ENCODE data around the gene CC2D1A. TPM values are rescaled to one million over a fixed set of nuclear protein-coding genes. Genes with fewer than 3 reads are reported as not detected.

The CC2D1A gene
- total and polyA plus RNA-seq, 8 donors, result 24.8 to 381 (median 38.5) TPM

DNA sequence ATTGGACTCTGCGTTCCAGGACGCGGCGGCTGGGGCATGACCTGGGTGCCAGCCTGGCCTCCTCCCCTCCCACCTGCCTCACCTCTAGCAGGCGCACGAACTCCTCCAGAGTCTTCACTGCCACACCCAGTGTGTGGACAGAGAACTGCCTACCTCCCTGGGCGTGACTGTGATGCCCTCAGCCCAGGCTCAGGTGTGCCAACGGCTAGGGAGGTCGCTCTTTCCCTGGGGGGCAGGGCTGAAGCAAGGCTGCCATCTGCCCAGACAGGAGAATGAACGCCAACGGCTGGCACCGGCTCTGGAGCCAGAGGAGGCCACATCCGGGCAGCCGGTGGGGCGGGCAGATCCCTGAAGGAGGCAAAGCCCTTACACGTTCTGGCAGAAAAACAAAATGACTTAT is 17.7 kb upstream of the CC2D1A start:
- Histone ChIP-seq H3K4me3 (no peak overlapping the region), H3K4me1 (peaks cover 6 to 45% (median 39%) of the 10 kb centered on the region in 4 donors), H3K36me3 (no peaks in the 10 kb centered on the region), H3K9me3 (no peaks in the 10 kb centered on the region), H3K27me3 (no peaks in the 10 kb centered on the region), H3K27ac (no peak overlapping the region)
- WGBS, 5 donors, result 25 to 54% (median 46%) methylated on average over 14 to 16 of the region's 16 CpGs
- DNase-seq, result no peak
- no peak for TF ChIP-seq EP300 (IDR thresholded peaks at IDR 0.05)
- TF ChIP-seq, protein P1, sequence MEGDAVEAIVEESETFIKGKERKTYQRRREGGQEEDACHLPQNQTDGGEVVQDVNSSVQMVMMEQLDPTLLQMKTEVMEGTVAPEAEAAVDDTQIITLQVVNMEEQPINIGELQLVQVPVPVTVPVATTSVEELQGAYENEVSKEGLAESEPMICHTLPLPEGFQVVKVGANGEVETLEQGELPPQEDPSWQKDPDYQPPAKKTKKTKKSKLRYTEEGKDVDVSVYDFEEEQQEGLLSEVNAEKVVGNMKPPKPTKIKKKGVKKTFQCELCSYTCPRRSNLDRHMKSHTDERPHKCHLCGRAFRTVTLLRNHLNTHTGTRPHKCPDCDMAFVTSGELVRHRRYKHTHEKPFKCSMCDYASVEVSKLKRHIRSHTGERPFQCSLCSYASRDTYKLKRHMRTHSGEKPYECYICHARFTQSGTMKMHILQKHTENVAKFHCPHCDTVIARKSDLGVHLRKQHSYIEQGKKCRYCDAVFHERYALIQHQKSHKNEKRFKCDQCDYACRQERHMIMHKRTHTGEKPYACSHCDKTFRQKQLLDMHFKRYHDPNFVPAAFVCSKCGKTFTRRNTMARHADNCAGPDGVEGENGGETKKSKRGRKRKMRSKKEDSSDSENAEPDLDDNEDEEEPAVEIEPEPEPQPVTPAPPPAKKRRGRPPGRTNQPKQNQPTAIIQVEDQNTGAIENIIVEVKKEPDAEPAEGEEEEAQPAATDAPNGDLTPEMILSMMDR (IDR thresholded peaks at IDR 0.05), result no peak
- no peak for TF ChIP-seq POLR2AphosphoS5 (IDR thresholded peaks at IDR 0.05)
- TF ChIP-seq POLR2A (IDR thresholded peaks at IDR 0.05), result no peak
- intact Hi-C loops (cut with DNase I; ENCODE audit: low total_unique reads), result loop anchor here (10.0 kb wide), 1 partner anchor 167 kb away; no protein-coding TSS in a partner anchor

DNA sequence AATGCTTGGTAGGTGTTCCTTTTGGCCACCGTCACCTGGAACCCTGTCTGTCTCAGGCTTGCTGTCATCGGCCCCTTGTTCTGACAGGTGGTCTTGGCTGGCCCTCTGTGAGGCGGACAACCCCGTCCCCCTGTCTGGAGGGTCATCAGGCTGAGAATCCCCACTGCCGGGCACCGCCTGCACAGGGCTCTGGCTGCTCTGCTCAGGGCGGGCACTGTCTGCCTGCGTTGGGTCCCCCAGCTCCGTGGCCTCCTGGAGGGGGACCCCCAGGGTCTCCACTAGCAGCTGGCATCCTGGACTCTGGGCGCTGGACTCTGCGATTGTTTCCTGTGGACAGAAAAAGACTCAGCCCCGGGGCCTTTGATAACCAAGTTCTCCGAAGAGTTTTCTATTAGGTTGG is 15.9 kb upstream of the CC2D1A start:
- H3K27ac ChIP-seq, result no peak overlapping the region
- DNase-seq, result no peak
- H3K4me3 ChIP-seq, result no peak overlapping the region
- TF ChIP-seq POLR2A (IDR thresholded peaks at IDR 0.05) (no peak), EP300 (IDR thresholded peaks at IDR 0.05) (no peak), POLR2AphosphoS5 (IDR thresholded peaks at IDR 0.05) (no peak)
- TF ChIP-seq, protein P1 (IDR thresholded peaks at IDR 0.05), result no peak
- intact Hi-C loops (cut with DNase I; ENCODE audit: low total_unique reads), result no loop called here
- no peaks in the 10 kb centered on the region for H3K36me3 ChIP-seq
- H3K4me1 ChIP-seq, result peaks cover 6 to 34% (median 26%) of the 10 kb centered on the region in 4 donors
- whole genome bisulfite sequencing, 5 donors, result 92 to 97% (median 94%) methylated on average over 8 to 13 of the region's 13 CpGs
- H3K27me3 ChIP-seq, result no peaks in the 10 kb centered on the region
- H3K9me3 ChIP-seq, result no peaks in the 10 kb centered on the region

DNA sequence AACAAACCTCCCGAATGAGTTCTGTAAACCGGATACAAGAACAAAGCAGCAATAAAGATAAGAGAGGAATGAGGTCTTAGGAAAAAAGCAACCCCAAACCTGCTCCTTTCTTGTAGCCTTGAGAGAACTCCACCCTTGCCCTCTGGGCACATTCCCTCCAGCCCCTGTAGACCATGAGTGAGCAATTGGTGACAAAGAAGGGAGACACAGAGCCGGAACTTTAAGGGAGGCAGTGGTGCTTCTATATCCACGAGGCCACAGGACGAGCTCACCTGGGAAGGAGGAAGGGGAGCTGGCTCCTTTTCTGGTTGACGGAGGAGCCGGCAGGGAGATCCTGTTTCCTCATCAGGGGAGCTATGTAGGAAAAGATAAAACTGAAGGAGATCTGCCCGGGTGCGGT is 13.1 kb upstream of the CC2D1A start:
- intact Hi-C loops (cut with DNase I; ENCODE audit: low total_unique reads), result no loop called here
- no peak overlapping the region for H3K4me3 ChIP-seq
- H3K9me3 ChIP-seq, result no peaks in the 10 kb centered on the region
- H3K4me1 ChIP-seq, result peaks cover 0 to 8% (median 6%) of the 10 kb centered on the region in 4 donors
- no peaks in the 10 kb centered on the region for H3K36me3 ChIP-seq
- no peak for DNase-seq
- TF ChIP-seq, protein P1 (IDR thresholded peaks at IDR 0.05), result no peak
- no peak for TF ChIP-seq POLR2A (IDR thresholded peaks at IDR 0.05)
- no peak for TF ChIP-seq POLR2AphosphoS5 (IDR thresholded peaks at IDR 0.05)
- no peak for TF ChIP-seq EP300 (IDR thresholded peaks at IDR 0.05)
- H3K27ac ChIP-seq, result no peak overlapping the region
- H3K27me3 ChIP-seq, result no peaks in the 10 kb centered on the region
- WGBS, 5 donors, result 34 to 50% (median 42%) methylated on average over 9 of the region's 9 CpGs

DNA sequence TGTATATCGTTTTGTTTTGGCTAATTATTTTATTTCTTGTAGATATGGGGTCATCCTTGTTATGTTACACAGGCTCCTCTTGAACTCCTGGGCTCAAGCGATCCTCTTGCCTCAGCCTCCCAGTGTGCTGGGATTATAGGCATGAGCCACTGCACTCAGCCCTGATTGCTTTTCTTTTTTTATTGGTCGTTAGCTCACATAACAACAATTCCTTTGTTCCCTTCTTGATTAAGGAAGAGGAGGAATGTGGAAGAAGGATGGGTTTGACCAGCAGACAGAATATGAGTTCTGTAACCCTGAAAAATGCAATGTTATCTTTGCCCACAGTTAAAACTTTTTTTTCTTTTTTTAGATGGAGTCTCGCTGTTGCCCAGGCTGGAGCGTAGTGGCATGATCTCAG is 11.4 kb upstream of the CC2D1A start:
- Histone ChIP-seq H3K27me3 (no peaks in the 10 kb centered on the region), H3K36me3 (no peaks in the 10 kb centered on the region), H3K4me1 (peaks cover 0 to 3% (median 0%) of the 10 kb centered on the region in 4 donors), H3K4me3 (no peak overlapping the region), H3K9me3 (no peaks in the 10 kb centered on the region), H3K27ac (no peak overlapping the region)
- DNase-seq, result no peak
- intact Hi-C loops (cut with DNase I; ENCODE audit: low total_unique reads), result no loop called here
- 72 to 86% (median 80%) methylated on average over 5 of the region's 5 CpGs for WGBS, 5 donors
- TF ChIP-seq, protein P1 (IDR thresholded peaks at IDR 0.05), result no peak
- no peak for TF ChIP-seq POLR2A (IDR thresholded peaks at IDR 0.05)
- TF ChIP-seq POLR2AphosphoS5 (IDR thresholded peaks at IDR 0.05), result no peak
- no peak for TF ChIP-seq EP300 (IDR thresholded peaks at IDR 0.05)

Data from stomach (tissue), 9 donors.